ENCODE data around the gene ARL2BP. TPM values are rescaled to one million over a fixed set of nuclear protein-coding genes. Genes with fewer than 3 reads are reported as not detected.
A peak's percentile ranks its signal among the peaks of the same experiment; 100 is the strongest.

The ARL2BP gene
- total and polyA plus RNA-seq, 9 of the 15 experiments (the other 6 are each of a cell fraction or from before 2014, with no cell fraction given), result 16.7 to 41.8 (median 27.2) TPM

DNA sequence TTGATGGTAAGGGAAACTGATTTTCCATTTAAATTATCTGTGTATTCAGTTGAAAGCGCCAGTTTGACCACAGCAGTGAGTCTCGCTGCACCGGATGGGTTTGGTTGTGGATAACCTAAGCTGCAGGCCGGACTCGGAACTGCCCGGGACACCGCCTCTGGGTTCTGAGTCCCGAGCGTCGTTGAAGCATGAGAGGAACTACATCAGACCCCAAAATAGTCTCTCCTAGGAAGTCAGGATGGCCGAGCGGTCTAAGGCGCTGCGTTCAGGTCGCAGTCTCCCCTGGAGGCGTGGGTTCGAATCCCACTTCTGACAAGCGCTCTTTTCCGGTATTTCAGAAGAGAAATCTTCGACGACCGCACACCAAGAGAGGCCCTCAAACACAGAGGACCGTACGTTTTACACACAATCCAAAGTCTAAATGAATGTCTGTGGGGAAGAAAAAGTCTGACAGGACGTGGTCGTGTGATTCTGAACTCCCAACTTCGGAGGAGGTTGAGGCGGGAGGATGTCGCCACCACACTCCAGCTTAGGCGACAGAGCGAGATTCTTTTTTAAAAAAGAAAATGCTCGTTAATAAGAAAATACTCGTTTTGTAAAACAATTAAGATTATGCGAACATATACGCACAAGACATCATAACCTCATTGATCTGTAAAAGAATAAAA, 54.8 kb downstream of the ARL2BP start (continued):
- TF ChIP-seq ZFX (CRISPR knock-in tag; IDR thresholded peaks at IDR 0.05), result peak; percentile 77
- TF ChIP-seq, protein P1, sequence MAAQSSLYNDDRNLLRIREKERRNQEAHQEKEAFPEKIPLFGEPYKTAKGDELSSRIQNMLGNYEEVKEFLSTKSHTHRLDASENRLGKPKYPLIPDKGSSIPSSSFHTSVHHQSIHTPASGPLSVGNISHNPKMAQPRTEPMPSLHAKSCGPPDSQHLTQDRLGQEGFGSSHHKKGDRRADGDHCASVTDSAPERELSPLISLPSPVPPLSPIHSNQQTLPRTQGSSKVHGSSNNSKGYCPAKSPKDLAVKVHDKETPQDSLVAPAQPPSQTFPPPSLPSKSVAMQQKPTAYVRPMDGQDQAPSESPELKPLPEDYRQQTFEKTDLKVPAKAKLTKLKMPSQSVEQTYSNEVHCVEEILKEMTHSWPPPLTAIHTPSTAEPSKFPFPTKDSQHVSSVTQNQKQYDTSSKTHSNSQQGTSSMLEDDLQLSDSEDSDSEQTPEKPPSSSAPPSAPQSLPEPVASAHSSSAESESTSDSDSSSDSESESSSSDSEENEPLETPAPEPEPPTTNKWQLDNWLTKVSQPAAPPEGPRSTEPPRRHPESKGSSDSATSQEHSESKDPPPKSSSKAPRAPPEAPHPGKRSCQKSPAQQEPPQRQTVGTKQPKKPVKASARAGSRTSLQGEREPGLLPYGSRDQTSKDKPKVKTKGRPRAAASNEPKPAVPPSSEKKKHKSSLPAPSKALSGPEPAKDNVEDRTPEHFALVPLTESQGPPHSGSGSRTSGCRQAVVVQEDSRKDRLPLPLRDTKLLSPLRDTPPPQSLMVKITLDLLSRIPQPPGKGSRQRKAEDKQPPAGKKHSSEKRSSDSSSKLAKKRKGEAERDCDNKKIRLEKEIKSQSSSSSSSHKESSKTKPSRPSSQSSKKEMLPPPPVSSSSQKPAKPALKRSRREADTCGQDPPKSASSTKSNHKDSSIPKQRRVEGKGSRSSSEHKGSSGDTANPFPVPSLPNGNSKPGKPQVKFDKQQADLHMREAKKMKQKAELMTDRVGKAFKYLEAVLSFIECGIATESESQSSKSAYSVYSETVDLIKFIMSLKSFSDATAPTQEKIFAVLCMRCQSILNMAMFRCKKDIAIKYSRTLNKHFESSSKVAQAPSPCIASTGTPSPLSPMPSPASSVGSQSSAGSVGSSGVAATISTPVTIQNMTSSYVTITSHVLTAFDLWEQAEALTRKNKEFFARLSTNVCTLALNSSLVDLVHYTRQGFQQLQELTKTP (IDR thresholded peaks at IDR 0.05; ENCODE audit: low read depth in 1 of 2, partially characterized antibody in 2 of 2), result peak; percentile 36 to 72
- no peak for TF ChIP-seq ZNF707 (CRISPR knock-in tag; conservative IDR thresholded peaks at IDR 0.05)
- TF ChIP-seq CREB5 (CRISPR knock-in tag; IDR thresholded peaks at IDR 0.05), result no peak
- TF ChIP-seq CREB3 (tag; conservative IDR thresholded peaks at IDR 0.05; ENCODE audit: low read depth), result no peak
- no peak for TF ChIP-seq ZNF76 (CRISPR knock-in tag; IDR thresholded peaks at IDR 0.05; ENCODE audit: borderline replicate concordance)
- TF ChIP-seq NFIC (IDR thresholded peaks at IDR 0.05), result peak; percentile 80
- no peak for TF ChIP-seq ZNF436 (CRISPR knock-in tag; IDR thresholded peaks at IDR 0.05)
- no peak for TF ChIP-seq ATF2 (CRISPR knock-in tag; IDR thresholded peaks at IDR 0.05)

All from K562 (cell line).